Measurements from ENCODE around the gene BCAP29.

BCAP29 gene

DNA sequence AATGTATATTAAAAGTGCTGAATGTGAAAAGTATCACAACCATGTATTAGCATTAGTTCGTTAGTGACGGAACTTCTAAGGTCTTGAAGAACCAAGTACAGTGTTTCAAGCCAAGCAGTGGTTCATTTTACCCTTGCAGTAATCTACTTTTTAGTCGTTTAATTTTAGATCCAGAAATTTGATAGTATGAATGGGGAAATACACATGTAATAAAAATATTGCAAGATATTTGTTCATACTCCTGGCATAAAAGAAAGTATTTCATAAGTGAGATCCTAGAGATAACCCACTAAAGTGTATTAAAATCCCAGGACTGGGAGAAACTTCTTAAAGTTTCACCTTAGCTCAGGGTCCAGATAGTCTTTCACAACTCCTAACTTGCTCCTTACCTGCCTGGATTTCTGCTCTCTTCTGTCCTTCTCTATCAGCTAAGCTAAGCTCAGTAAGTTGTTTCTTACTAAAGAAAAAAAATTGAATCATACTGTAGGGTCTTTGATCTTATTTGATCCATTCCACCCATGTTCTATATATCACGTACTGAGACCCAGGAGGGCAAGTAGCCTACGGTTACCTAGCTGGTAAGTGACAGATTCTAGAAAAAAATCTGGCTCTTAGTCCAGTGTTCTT, 1.5 kb downstream of the BCAP29 start:
- DNase-seq (ENCODE audit: low spot score) = no peak
- CTCF ChIA-PET = interaction anchor here (0.8 kb wide), 1 partner anchor 9 kb away, joined by 3 read pairs; no protein-coding TSS in a partner anchor
- POLR2A ChIA-PET (ENCODE audit: low non-redundant PET) = no interaction called here
- TF ChIP-seq, protein P1, sequence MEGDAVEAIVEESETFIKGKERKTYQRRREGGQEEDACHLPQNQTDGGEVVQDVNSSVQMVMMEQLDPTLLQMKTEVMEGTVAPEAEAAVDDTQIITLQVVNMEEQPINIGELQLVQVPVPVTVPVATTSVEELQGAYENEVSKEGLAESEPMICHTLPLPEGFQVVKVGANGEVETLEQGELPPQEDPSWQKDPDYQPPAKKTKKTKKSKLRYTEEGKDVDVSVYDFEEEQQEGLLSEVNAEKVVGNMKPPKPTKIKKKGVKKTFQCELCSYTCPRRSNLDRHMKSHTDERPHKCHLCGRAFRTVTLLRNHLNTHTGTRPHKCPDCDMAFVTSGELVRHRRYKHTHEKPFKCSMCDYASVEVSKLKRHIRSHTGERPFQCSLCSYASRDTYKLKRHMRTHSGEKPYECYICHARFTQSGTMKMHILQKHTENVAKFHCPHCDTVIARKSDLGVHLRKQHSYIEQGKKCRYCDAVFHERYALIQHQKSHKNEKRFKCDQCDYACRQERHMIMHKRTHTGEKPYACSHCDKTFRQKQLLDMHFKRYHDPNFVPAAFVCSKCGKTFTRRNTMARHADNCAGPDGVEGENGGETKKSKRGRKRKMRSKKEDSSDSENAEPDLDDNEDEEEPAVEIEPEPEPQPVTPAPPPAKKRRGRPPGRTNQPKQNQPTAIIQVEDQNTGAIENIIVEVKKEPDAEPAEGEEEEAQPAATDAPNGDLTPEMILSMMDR (conservative IDR thresholded peaks at IDR 0.05; ENCODE audit: low read depth) = no peak
- H3K27ac ChIP-seq = no peak overlapping the region

DNA sequence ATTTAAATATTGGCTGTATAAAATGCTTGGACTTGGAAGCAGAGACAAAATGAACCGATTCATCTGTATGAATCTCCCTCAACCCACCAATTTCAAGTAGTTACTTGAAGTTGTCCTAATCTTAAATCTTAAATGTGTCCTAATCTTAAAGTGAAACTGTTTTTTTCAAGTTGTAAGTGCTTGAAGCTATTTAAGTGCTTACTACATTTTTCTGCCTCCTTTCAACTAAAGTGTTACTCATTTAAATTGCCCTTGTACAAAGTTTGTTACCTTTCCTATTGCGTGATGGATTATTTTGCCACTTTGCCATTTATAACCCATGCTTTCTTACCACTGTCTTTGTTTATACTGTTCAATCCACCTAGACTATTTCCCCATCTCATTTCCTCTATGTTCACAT, 2.8 kb downstream of the BCAP29 start:
- ChIA-PET POLR2A (ENCODE audit: low non-redundant PET) (no interaction called here), CTCF (no interaction called here)
- TF ChIP-seq, protein P1 (conservative IDR thresholded peaks at IDR 0.05; ENCODE audit: low read depth) = no peak
- H3K27ac ChIP-seq = no peak overlapping the region
- DNase-seq (ENCODE audit: low spot score) = no peak

DNA sequence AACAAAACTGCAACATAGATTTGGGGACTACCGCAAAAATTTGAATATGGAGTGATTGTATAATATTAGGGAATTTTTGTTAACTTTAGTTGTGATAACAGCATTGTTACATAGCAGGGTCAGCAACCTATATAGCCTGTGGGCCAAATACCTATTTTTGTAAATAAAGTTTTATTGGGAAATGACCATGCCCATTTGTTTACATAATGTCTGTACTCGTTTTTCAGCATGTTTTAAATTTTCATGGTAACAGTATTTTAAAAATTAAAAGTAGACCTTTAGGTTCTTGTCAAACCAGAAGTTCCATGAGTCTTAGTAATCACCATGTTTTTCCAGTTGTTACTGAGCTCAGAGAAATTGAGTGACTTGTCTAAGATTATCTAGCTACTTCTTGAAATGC, 4.7 kb downstream of the BCAP29 start:
- ChIA-PET POLR2A (ENCODE audit: low non-redundant PET) (no interaction called here), CTCF (interaction anchor here (0.7 kb wide), 1 partner anchor 792 kb away, joined by 4 read pairs; no protein-coding TSS in a partner anchor)
- TF ChIP-seq, protein P1 (conservative IDR thresholded peaks at IDR 0.05; ENCODE audit: low read depth) = no peak
- no peak for DNase-seq (ENCODE audit: low spot score)
- H3K27ac ChIP-seq = no peak overlapping the region

DNA sequence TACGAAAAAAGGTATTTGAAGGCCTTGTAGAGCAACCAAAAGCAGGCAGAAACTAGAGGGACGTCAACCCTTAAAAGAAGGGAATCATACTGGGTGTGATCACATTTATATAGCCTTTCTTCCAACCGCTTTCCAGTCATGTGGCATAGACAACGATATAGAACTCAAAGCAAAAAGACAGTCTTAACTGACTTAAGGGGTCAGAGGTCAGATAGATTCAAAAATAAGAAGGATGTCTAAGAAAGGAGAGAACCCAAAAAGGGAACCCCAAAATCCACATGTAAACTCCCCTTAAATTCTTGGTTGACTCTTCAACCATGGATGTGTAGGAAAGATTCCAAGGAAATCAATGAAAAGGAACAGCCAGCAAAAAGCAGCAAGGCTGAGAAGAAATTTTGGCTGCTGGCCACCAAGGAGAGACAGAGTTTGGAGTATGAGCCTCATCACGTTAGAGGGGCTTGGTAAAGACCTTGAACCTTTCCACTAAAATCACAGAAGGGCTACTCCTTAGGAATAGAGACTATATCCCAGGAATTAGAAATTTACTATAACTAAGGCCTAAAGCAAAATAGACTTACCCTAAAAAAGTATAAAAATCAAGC, 8.6 kb downstream of the BCAP29 start:
- ChIA-PET POLR2A (ENCODE audit: low non-redundant PET) (no interaction called here), CTCF (no interaction called here)
- DNase-seq (ENCODE audit: low spot score) = no peak
- H3K27ac ChIP-seq = no peak overlapping the region
- TF ChIP-seq, protein P1 (conservative IDR thresholded peaks at IDR 0.05; ENCODE audit: low read depth) = no peak

DNA sequence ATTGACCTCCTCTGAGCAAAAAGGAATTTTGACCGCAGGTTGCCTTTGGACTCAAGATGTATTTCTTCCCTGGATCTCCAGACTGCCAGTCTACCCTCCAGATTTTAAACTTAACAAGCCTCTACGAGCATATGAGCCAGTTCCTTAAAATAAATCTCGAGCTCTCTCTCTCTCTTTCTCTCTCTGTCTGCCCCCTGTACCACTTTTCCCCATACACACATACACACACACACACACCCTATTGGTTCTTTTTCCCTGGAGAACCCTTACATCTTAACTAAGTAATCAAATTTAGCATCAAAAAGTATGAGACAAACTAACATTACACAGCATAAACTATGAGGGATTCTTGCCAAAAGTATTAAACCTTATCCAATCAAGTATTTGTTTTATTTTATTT, 11.4 kb downstream of the BCAP29 start:
- TF ChIP-seq, protein P1 (conservative IDR thresholded peaks at IDR 0.05; ENCODE audit: low read depth) = no peak
- ChIA-PET POLR2A (ENCODE audit: low non-redundant PET) (no interaction called here), CTCF (no interaction called here)
- no peak overlapping the region for H3K27ac ChIP-seq
- no peak for DNase-seq (ENCODE audit: low spot score)

DNA sequence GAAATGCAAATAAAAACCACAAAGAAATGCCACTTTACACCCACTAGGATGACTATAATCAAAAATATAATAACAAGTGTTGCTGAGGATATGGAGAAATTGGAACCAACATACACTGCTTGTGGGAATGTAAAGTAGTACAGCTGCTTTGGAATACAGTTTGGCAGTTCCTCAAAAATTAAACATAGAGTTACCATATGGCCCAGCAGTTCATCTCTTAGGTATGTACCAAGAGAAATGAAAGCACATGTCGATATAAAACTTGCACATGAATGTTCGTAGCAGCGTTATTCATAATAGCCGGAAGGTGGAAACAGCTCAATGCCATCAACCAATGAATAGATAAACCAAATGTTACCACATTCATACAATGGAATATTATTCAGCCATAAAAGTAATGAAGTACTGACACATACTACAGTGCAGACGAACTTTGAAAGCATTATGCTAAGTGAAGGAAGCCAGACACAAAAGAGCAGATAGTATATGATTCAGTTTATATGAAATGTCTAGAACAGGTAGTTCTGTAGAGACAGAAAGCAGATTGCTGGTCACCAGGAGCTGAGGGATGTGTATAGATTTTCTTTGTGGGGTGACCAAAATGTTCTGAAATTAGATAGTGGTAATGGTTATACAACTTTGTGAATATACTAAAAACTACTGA, 12.4 kb downstream of the BCAP29 start:
- DNase-seq (ENCODE audit: low spot score) = no peak
- H3K27ac ChIP-seq = no peak overlapping the region
- ChIA-PET POLR2A (ENCODE audit: low non-redundant PET) (no interaction called here), CTCF (interaction anchor here (0.6 kb wide), 1 partner anchor 126 kb away, joined by 5 read pairs; no protein-coding TSS in a partner anchor)
- TF ChIP-seq, protein P1 (conservative IDR thresholded peaks at IDR 0.05; ENCODE audit: low read depth) = no peak
